SJCRH30 (cell line): ENCODE data around the gene CDC14A. TPM values are rescaled to one million over a fixed set of nuclear protein-coding genes. Genes with fewer than 3 reads are reported as not detected.
A peak's percentile ranks its signal among the peaks of the same experiment; 100 is the strongest.

ENCODE experiments used
- DNase-seq, 2 experiments: peaks; one replicate each; pipeline ENCODE4 v3.0.0-alpha.2; 2015 to 2020
- H3K27ac ChIP-seq: fragments of 250-450 bp; sonication (Bioruptor Pico); 2 replicates; pipeline ENCODE4 v1.5.1; 2020; ENCODE audit warnings: mild to moderate bottlenecking, moderate library complexity
- H3K27me3 ChIP-seq: fragments of 250-450 bp; sonication (Bioruptor Pico); 2 replicates; pipeline ENCODE4 v1.5.1; 2020; ENCODE audit warnings: mild to moderate bottlenecking, moderate library complexity
- H3K36me3 ChIP-seq: fragments of 250-450 bp; sonication (Bioruptor Pico); 2 replicates; pipeline ENCODE4 v1.5.1; 2020; ENCODE audit warnings: mild to moderate bottlenecking, moderate library complexity
- H3K4me1 ChIP-seq: fragments of 250-450 bp; sonication (Bioruptor Pico); 2 replicates; pipeline ENCODE4 v1.5.1; 2020; ENCODE audit warnings: mild to moderate bottlenecking, moderate library complexity
- H3K4me3 ChIP-seq: fragments of 250-450 bp; sonication (Bioruptor Pico); 2 replicates; pipeline ENCODE4 v1.5.1; 2020; ENCODE audit warnings: mild to moderate bottlenecking, moderate library complexity
- H3K9me3 ChIP-seq: fragments of 250-450 bp; sonication (Bioruptor Pico); replicated peaks from 2 replicates; pipeline ENCODE4 v1.5.1; 2020; ENCODE audit warnings: mild to moderate bottlenecking, moderate library complexity
- total RNA-seq: library from RNA; depleted of rRNA; stranded (reverse); fragments of >200 nt; shearing (Covaris generic); gene quantifications from 2 replicates; pipeline ENCODE4 v1.2.3, GENCODE V29; 2014

The CDC14A gene
- total RNA-seq, 1 experiment from 2014 or later = 12.2 TPM

GRCh38 chr1:100511773-100512172 is 159.5 kb downstream of the CDC14A start:
- no peaks in the 10 kb centered on the region for H3K4me1 ChIP-seq
- DNase-seq = no peak

DNA sequence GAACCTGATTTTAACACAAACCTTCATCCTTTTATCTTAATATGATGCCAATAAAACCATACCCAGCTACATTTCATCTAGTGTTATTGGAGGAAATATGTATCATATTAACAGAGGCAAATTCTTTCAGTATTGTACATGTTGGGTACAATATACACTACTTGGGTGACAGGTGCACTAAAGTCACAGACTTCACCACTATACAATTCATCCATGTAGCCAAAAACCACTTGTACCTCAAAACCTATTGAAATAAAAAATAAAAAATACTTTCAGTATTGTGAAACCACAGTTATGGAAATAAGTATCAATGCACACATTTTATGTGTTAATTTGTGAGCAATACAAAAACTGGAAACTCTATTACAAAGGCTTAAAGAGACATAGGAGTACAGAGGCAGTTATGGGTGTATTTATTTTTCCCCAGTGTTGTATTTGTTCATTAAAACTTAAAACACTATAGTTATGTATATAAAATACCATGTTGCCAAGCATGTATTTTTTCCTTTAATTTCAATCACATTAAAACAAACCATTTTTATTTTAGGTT is 160.6 kb downstream of the CDC14A start:
- Histone ChIP-seq H3K4me1 (no peaks in the 10 kb centered on the region), H3K4me3 (no peak overlapping the region), H3K27ac (no peak overlapping the region), H3K36me3 (no peaks in the 10 kb centered on the region; the same call in 1 of the 2 replicates), H3K9me3 (no peaks in the 10 kb centered on the region), H3K27me3 (no peaks in the 10 kb centered on the region)
- no peak for DNase-seq

More at GRCh38 chr1:100511773-100512172, 159.5 kb downstream of the CDC14A start:
- H3K9me3 ChIP-seq = no peaks in the 10 kb centered on the region
- no peak overlapping the region for H3K27ac ChIP-seq
- no peaks in the 10 kb centered on the region for H3K27me3 ChIP-seq
- no peaks in the 10 kb centered on the region; the same call in 1 of the 2 replicates for H3K36me3 ChIP-seq
- H3K4me3 ChIP-seq = no peak overlapping the region

DNA sequence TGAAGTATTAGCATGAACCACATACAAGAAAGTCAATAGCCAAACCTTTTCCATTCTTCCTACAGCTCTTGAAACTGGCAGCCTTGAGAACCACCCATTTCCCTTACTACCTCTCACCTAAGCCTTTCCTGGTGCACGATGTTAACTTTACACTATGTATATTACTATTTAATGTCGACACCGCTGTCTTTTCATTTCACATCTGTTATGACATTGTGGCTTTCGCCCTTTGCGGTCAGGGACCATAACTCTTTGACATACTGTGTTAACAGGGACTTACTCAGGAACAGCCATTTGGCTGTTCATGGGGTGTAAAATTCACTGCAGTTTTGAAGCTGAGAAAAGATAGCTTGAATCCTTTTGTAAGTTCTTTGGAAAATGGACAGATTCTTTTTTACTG is 164.6 kb downstream of the CDC14A start:
- Histone ChIP-seq H3K4me3 (no peak overlapping the region), H3K36me3 (no peaks in the 10 kb centered on the region; the same call in 1 of the 2 replicates), H3K27ac (no peak overlapping the region), H3K27me3 (no peaks in the 10 kb centered on the region), H3K4me1 (no peaks in the 10 kb centered on the region), H3K9me3 (no peaks in the 10 kb centered on the region)
- no peak for DNase-seq

DNA sequence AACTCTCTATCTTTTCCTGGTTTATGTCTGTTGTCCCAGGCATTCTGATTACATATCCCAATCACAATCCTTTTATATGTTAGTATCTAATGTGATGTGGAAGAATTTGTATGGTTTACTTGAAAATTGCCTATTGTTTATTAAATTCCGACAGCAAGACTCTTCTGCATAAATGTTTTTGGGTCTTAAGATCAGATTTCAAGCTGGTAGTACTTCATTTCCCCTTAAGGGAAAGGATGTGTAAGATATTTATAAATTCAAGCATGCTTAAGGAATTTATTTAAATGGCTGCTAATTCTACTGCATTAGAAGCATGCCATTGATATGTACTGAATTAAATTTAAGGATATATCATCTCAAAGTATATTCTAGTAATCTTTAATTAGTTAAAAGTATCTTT is 165.2 kb downstream of the CDC14A start:
- H3K4me1 ChIP-seq = no peaks in the 10 kb centered on the region
- DNase-seq = no peak
- no peaks in the 10 kb centered on the region; the same call in 1 of the 2 replicates for H3K36me3 ChIP-seq
- H3K27me3 ChIP-seq = no peaks in the 10 kb centered on the region
- no peak overlapping the region for H3K4me3 ChIP-seq
- no peaks in the 10 kb centered on the region for H3K9me3 ChIP-seq
- H3K27ac ChIP-seq = no peak overlapping the region

DNA sequence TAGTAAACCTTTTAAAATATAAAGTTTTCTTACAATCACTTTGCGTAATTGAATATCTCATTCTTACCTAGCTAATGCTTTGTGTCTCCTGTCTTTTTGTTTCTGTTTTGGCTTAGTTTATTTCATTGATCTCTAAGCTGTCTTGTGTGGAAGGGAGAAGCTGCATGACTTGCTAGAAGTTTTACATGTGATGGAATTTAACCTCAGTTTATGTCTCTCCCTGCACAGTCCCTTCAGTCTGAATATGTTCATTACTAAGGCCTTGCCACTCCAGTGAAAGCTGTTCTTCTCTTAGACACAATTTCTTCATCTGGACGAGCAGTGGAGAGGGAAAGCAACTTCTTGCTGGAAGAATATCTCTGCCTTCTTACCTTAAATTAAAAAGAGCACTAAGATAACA is 165.7 kb downstream of the CDC14A start:
- no peak overlapping the region for H3K27ac ChIP-seq
- no peaks in the 10 kb centered on the region for H3K27me3 ChIP-seq
- no peak for DNase-seq
- no peaks in the 10 kb centered on the region for H3K9me3 ChIP-seq
- no peaks in the 10 kb centered on the region for H3K4me1 ChIP-seq
- no peak overlapping the region for H3K4me3 ChIP-seq
- no peaks in the 10 kb centered on the region; the same call in 1 of the 2 replicates for H3K36me3 ChIP-seq

DNA sequence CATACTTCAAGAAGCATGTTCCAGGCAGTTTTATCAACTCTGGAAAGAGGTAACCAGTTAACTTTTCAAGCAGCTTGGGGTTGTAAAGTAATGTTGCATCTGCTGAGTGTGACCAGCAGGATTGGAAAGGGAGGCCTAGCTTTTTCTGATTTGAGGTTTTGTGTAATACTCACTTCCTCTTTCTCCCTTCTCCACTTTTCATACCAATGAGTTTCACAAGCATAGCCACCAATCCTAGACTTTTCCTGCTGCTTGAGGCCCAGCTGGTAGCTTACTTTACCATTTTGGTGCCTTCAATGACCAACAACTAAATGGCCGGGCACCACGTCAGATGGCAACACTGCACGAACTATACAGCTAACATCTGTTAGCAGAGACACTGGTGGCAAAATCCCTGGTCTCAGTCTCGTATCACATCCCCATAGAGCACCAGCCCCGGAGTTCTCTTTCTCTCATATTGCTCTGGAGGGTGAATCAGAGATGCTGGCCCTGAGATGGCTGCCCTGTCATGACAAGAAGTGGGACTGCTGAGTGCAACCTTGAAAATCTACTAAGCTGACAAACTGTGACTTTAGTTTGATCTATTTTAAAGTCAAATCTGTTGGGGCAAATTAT is 170.8 kb downstream of the CDC14A start:
- H3K27me3 ChIP-seq = no peaks in the 10 kb centered on the region
- H3K9me3 ChIP-seq = no peaks in the 10 kb centered on the region
- H3K4me3 ChIP-seq = no peak overlapping the region
- no peaks in the 10 kb centered on the region for H3K36me3 ChIP-seq
- H3K4me1 ChIP-seq = no peaks in the 10 kb centered on the region
- no peak for DNase-seq
- H3K27ac ChIP-seq = no peak overlapping the region

DNA sequence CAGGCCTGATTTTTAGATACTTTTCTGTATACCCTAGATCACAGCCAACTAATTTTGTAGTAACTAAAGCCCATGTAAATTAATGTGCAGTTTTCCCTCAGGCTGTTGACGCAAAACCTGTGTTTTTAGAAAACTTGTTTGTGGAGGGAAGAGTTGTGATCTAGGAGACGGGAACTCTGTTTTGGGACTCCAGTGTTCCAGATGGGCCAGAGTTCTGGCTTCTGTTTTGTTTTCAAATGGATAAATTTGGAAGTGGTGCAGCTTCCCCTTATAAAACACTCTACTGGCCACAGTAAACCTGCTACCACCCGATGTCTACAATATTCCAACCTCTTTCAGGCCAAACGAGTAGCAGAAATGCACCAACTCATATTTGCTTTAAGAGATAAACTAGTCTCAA is 172.0 kb downstream of the CDC14A start:
- Histone ChIP-seq H3K4me3 (no peak overlapping the region), H3K4me1 (no peaks in the 10 kb centered on the region), H3K27me3 (no peaks in the 10 kb centered on the region), H3K27ac (no peak overlapping the region), H3K9me3 (no peaks in the 10 kb centered on the region), H3K36me3 (no peaks in the 10 kb centered on the region)
- DNase-seq = no peak

DNA sequence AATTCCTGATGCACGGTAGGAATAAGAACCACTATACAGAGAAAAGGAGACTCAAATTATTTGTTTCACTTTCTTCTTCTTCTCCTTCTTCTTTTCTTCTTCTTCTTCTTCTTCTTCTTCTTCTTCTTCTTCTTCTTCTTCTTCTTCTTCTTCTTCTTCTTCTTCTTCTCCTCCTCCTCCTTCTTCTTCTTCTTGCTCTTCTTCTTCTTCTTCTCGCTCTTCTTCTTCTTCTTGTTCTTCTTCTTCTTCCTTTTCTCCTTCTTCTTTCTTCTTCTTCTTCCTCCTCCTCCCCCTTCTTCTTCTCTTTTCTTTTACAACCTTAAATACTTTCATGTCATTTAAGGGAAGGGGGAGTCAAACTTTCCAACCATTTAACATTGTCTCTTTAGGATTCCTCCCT is 174.6 kb downstream of the CDC14A start:
- no peak overlapping the region for H3K4me3 ChIP-seq
- DNase-seq = no peak
- no peaks in the 10 kb centered on the region for H3K36me3 ChIP-seq
- H3K27me3 ChIP-seq = no peaks in the 10 kb centered on the region
- H3K9me3 ChIP-seq = no peaks in the 10 kb centered on the region
- 0 out of 2 replicates have a peak, but pooled peaks cover 3% of the 10 kb centered on the region for H3K4me1 ChIP-seq
- no peak overlapping the region for H3K27ac ChIP-seq

DNA sequence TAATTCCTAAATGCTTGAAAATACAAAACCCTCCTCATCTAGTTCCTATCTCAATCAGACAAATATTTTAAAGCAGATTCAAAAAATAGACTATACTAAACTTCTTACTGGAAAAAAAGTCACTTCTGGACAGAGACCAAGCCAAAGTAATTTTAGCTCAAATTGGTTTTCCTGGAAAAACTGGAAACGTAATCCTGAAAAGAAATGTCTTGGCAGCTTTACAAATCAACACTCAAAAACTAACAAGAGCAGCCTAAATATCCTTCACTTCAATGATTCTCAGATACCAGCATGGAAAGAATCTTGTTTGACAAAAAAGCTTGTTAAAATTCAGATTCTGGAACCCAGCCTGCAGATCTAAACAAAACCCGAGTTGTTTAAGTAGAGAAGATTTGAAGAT is 176.6 kb downstream of the CDC14A start:
- no peaks in the 10 kb centered on the region for H3K36me3 ChIP-seq
- no peak overlapping the region for H3K4me3 ChIP-seq
- DNase-seq = no peak
- H3K9me3 ChIP-seq = no peaks in the 10 kb centered on the region
- no peak overlapping the region for H3K27ac ChIP-seq
- no peaks in the 10 kb centered on the region for H3K27me3 ChIP-seq
- H3K4me1 ChIP-seq = 0 out of 2 replicates have a peak, but pooled peaks cover 3% of the 10 kb centered on the region

GRCh38 chr1:100530141-100530540 is 177.8 kb downstream of the CDC14A start:
- H3K36me3 ChIP-seq = no peaks in the 10 kb centered on the region
- no peak overlapping the region for H3K4me3 ChIP-seq
- 0 out of 2 replicates have a peak, but pooled peaks cover 3% of the 10 kb centered on the region for H3K4me1 ChIP-seq
- no peaks in the 10 kb centered on the region for H3K9me3 ChIP-seq
- H3K27ac ChIP-seq = no peak overlapping the region
- no peak for DNase-seq
- no peaks in the 10 kb centered on the region for H3K27me3 ChIP-seq

- H3K4me1 ChIP-seq = 0 out of 2 replicates have a peak, but pooled peaks cover 3% of the 10 kb centered on the region
- H3K27ac ChIP-seq = no peak overlapping the region
- no peak overlapping the region for H3K4me3 ChIP-seq
- H3K27me3 ChIP-seq = no peaks in the 10 kb centered on the region
- H3K36me3 ChIP-seq = no peaks in the 10 kb centered on the region
- peak in 1 of 2 experiments; percentile 21 for DNase-seq
- no peaks in the 10 kb centered on the region for H3K9me3 ChIP-seq
Measured at GRCh38 chr1:100530880-100531487, 178.7 kb downstream of the CDC14A start.

DNA sequence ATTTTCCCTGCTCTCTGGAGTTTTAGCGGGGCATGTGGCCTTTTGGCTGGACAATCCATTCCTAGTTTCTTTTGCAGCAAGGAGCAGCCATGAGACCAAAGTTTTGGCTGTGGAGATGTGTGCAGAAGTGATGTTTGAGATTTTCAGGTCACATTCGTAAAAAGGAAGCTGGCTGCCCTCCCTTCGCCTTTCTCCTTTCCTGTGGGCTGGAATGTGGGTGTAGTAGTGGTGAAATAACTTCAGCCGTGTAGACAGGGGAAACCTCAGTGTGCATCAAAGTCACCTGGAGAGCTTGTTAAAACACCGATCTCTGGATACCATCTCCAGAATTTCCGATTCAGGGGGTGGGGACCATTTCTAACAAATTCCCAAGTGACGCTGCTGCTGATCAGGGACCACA is 180.3 kb downstream of the CDC14A start:
- Histone ChIP-seq H3K36me3 (no peaks in the 10 kb centered on the region), H3K27ac (no peak overlapping the region), H3K4me3 (no peak overlapping the region), H3K9me3 (no peaks in the 10 kb centered on the region), H3K4me1 (0 out of 2 replicates have a peak, but pooled peaks cover 3% of the 10 kb centered on the region), H3K27me3 (no peaks in the 10 kb centered on the region)
- DNase-seq = no peak

- H3K36me3 ChIP-seq = no peaks in the 10 kb centered on the region
- no peaks in the 10 kb centered on the region for H3K9me3 ChIP-seq
- no peak for DNase-seq
- 0 out of 2 replicates have a peak, but pooled peaks cover 3% of the 10 kb centered on the region for H3K4me1 ChIP-seq
- no peak overlapping the region for H3K27ac ChIP-seq
- no peak overlapping the region for H3K4me3 ChIP-seq
- no peaks in the 10 kb centered on the region for H3K27me3 ChIP-seq
Measured at GRCh38 chr1:100535264-100535663, 183.0 kb downstream of the CDC14A start.

- DNase-seq = no peak
- Histone ChIP-seq H3K27me3 (no peaks in the 10 kb centered on the region), H3K4me1 (0 out of 2 replicates have a peak, but pooled peaks cover under 1% of the 10 kb centered on the region), H3K4me3 (no peak overlapping the region), H3K27ac (no peak overlapping the region), H3K9me3 (no peaks in the 10 kb centered on the region), H3K36me3 (no peaks in the 10 kb centered on the region)
Measured at GRCh38 chr1:100536031-100536430, 183.7 kb downstream of the CDC14A start.
